ENCODE data around the gene DPP4.

The DPP4 gene

DNA sequence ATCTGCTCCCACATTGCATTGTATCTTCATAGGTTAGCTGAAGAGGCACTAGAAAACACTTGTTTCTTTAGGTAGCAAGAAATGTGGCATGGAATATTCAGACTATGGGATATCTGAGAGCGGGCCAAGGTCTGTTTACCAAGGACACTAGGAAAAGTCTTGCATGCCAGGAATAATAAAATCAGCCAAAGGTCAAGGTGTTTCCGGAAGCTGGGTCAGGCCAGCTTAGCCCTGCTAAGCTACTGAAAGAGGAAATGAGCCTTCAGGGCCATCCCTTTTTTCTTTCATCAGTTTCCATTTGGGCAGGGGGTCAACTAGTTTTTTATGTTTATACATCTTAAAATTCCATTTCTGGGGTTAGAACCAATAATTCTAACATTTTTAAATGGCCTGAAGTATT lies 101.1 kb downstream of the DPP4 start:
- ChIA-PET POLR2A (no interaction called here), CTCF (no interaction called here)
- TF ChIP-seq, protein P1, sequence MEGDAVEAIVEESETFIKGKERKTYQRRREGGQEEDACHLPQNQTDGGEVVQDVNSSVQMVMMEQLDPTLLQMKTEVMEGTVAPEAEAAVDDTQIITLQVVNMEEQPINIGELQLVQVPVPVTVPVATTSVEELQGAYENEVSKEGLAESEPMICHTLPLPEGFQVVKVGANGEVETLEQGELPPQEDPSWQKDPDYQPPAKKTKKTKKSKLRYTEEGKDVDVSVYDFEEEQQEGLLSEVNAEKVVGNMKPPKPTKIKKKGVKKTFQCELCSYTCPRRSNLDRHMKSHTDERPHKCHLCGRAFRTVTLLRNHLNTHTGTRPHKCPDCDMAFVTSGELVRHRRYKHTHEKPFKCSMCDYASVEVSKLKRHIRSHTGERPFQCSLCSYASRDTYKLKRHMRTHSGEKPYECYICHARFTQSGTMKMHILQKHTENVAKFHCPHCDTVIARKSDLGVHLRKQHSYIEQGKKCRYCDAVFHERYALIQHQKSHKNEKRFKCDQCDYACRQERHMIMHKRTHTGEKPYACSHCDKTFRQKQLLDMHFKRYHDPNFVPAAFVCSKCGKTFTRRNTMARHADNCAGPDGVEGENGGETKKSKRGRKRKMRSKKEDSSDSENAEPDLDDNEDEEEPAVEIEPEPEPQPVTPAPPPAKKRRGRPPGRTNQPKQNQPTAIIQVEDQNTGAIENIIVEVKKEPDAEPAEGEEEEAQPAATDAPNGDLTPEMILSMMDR (IDR thresholded peaks at IDR 0.05; ENCODE audit: insufficient read depth, low read length, missing control alignments): no peak
- no peak overlapping the region for H3K4me3 ChIP-seq (ENCODE audit: low read depth, low read length)
- no peak for DNase-seq (ENCODE audit: low read depth, low spot score)

DNA sequence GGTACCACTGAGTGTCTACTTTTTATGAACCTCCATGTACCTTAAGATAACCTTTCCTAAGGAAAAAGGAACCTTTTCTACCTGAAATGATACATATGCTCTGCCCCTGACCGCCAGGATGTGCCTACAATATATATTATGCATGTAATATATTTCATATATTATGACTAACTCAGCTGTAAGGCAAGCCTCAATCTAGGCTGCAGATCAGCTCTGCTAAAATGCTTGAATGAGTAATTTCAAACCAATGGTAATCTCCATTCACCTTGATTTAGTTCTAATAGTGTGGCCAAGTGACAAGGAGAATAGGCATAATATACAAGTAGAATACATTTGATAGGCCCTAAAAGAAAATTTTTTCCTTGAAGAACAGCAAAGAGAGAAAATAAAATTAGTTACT lies 101.8 kb downstream of the DPP4 start:
- H3K4me3 ChIP-seq (ENCODE audit: low read depth, low read length): no peak overlapping the region
- ChIA-PET CTCF (no interaction called here), POLR2A (no interaction called here)
- DNase-seq (ENCODE audit: low read depth, low spot score): no peak
- TF ChIP-seq, protein P1 (IDR thresholded peaks at IDR 0.05; ENCODE audit: insufficient read depth, low read length, missing control alignments): no peak

DNA sequence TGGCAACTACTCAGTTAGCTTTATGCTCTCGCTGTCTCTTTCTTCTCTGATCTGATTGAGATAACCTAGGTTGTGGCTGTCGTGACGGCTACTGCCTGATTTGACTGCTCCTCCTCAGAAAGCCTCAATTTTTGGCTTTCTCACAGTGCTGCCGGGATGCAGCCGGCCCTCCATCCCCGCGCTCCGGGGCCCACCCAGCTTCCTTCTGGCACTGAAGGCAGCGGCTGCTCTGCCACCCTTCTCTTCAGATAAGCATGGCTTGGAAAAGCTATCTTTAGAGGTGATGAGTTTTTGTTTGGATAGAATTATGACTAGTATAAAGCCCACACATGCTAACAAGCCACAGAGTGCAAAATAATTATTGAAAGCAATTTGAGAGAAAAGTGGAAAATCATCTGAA lies 102.5 kb downstream of the DPP4 start:
- CTCF ChIA-PET: interaction anchor here (1.0 kb wide), 1 partner anchor 720 kb away, joined by 3 read pairs; no protein-coding TSS in a partner anchor
- POLR2A ChIA-PET: no interaction called here
- DNase-seq (ENCODE audit: low read depth, low spot score): no peak
- TF ChIP-seq, protein P1 (IDR thresholded peaks at IDR 0.05; ENCODE audit: insufficient read depth, low read length, missing control alignments): no peak
- H3K4me3 ChIP-seq (ENCODE audit: low read depth, low read length): no peak overlapping the region

DNA sequence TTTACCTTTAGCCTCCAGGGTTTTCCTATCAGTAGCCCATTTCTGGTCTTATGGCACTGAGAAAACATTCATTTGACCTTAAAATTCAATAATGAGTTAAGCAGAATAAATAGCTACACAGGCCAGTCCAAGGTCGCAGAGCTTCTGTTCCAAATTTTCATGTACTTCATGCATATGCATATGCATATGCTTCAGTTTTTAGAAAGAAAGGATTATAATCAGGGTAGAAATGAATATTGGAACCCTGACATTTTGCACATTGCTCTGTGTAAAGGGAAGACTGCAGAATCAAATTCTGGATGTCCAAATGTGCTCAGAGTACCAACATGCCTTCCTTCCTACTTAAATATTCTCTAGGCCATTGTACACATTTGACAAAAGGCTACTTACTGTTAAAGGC lies 104.9 kb downstream of the DPP4 start:
- no peak overlapping the region for H3K4me3 ChIP-seq (ENCODE audit: low read depth, low read length)
- TF ChIP-seq, protein P1 (IDR thresholded peaks at IDR 0.05; ENCODE audit: insufficient read depth, low read length, missing control alignments): no peak
- POLR2A ChIA-PET: no interaction called here
- DNase-seq (ENCODE audit: low read depth, low spot score): no peak
- CTCF ChIA-PET: no interaction called here

DNA sequence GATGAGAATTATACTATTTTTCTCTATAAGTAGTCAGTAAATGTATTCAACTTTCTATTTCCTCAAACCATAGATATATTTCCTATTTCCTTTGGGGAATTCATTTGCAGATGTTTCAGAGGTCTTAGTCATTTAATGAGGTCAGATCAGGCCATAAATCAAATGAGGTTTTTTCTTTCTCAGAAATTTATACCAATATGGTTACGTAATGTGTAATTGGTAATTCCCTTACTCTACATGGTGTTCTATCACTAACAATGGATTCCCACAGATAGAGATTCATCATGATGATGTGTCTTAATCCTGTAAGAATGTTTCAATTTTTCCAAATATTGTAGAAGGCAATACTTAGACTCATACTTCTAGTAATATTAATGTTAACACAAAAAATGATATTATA lies 108.0 kb downstream of the DPP4 start:
- TF ChIP-seq, protein P1 (IDR thresholded peaks at IDR 0.05; ENCODE audit: insufficient read depth, low read length, missing control alignments): no peak
- no peak for DNase-seq (ENCODE audit: low read depth, low spot score)
- ChIA-PET POLR2A (no interaction called here), CTCF (no interaction called here)
- no peak overlapping the region for H3K4me3 ChIP-seq (ENCODE audit: low read depth, low read length)

DNA sequence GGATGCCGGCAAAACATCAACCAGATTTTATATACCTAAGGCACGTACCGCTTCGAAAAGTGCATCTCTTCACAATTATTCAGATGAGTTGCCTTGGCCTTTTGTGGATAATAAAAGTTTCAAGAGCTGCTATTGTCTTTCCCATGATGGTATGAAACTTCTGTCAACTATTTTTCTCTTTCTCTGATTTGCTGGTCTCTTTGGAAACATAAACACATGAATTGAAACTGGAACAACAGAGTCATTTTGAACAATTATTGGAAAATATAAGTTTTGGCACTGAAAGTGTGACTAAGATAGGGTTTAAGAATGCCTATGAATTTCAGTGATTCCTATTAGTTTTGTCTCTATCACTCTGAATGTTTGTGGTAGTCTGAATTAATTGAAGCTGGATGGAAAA lies 109.9 kb downstream of the DPP4 start:
- POLR2A ChIA-PET: no interaction called here
- TF ChIP-seq, protein P1 (IDR thresholded peaks at IDR 0.05; ENCODE audit: insufficient read depth, low read length, missing control alignments): no peak
- DNase-seq (ENCODE audit: low read depth, low spot score): no peak
- CTCF ChIA-PET: no interaction called here
- H3K4me3 ChIP-seq (ENCODE audit: low read depth, low read length): no peak overlapping the region
